Right cardiac atrium (tissue), 5 donors: ENCODE data around the gene CBLIF. TPM values are rescaled to one million over a fixed set of nuclear protein-coding genes. Genes with fewer than 3 reads are reported as not detected.

Source experiments
- ATAC-seq, 2 donors: fragments of 200-7000 bp; cut with Tn5 transposase; one replicate each; pipeline versions ENCODE4 v1.8.0 to v1.9.1; 2020; ENCODE audit warnings: moderate library complexity in 2 of 2, mild to moderate bottlenecking in 1 of 2
- DNase-seq, 3 donors: peaks; one replicate each; pipeline ENCODE4 v3.0.0-alpha.2; 2020
- H3K27ac ChIP-seq: one replicate; pipeline ENCODE4 v1.5.1; 2013; ENCODE audit warnings: mild to moderate bottlenecking, low read length, control low read depth, moderate library complexity
- H3K27me3 ChIP-seq: one replicate; pipeline ENCODE4 v1.6.1; 2013; ENCODE audit not compliant: control insufficient read depth, insufficient read depth
- H3K4me1 ChIP-seq: one replicate; pipeline ENCODE4 v1.6.1; 2013; ENCODE audit warnings: low read length; ENCODE audit not compliant: control insufficient read depth, insufficient read depth
- H3K4me3 ChIP-seq: one replicate; pipeline ENCODE4 v1.5.1; 2013; ENCODE audit warnings: low read length, control low read depth
- H3K9me3 ChIP-seq: one replicate; pipeline ENCODE4 v1.6.1; 2013; ENCODE audit warnings: low read length; ENCODE audit not compliant: control insufficient read depth
- WGBS: extraction: QIAGEN DNeasy Blood & Tissue Kit; methylation state at CpG from one replicate; pipeline ENCODE4 v1.1.7; 2013; 5-methylcytosine and 5-hydroxymethylcytosine counted together
- intact Hi-C, 4 donors: fragments of 100-400 bp; cut with DNase I; formaldehyde crosslinking; loops; one replicate each; pipeline versions ENCODE4 v1.11.0 to v1.14.0; 2022 to 2023
- polyA plus RNA-seq: library from polyadenylated mRNA; stranded (reverse); fragments of 200-250 nt; gene quantifications from one replicate; pipeline ENCODE4 v1.2.3, GENCODE V29; 2013
- total RNA-seq, 4 donors: library from RNA; stranded (reverse); fragmentation: NEBNext Ultra II Directional; extraction: Animal tissue kit (Norgen Biotek cat#: 25700); gene quantifications; one replicate each; pipeline ENCODE4 v1.2.1, GENCODE V29; 2021
- donor health status: healthy with polysubstance abuse.
- donor health status: DM: no; HTN: yes; CAD: no.
- donor health status: DM: no; HTN: no; CAD: no.
- donor health status: DM: no; HTN: yes; CAD: no; lungs with severe emphysema.
- donor health status: DM: yes; HTN: yes; CAD: no.

CBLIF gene
- total and polyA plus RNA-seq, 5 donors, result not detected

DNA sequence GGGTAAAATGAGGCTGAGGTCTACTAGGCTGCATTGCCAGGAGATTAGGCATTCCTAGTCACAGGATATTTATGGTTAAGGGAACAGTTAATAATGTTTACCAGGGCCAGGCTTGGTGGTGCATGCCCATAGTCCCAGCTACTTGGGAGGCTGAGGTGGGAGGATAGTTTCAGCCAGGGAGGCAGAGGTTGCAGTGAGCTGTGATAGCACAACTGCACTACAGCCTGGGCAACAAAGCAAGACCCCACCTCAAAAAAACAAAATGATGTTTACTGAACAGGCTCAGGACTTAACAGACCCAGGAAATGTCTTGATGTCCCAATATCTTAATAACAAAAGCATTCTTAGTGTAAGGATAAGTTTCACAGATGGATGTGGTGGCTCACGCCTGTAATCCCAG, 31.9 kb downstream of the CBLIF start:
- no peak for DNase-seq
- no peaks in the 10 kb centered on the region for H3K27me3 ChIP-seq
- WGBS, result 93% methylated on average over 1 of the region's 1 CpG
- H3K4me3 ChIP-seq, result no peak overlapping the region
- ATAC-seq, result no peak
- intact Hi-C loops, result no loop called here
- H3K9me3 ChIP-seq, result no peaks in the 10 kb centered on the region
- H3K4me1 ChIP-seq, result peaks cover 2% of the 10 kb centered on the region
- H3K27ac ChIP-seq, result no peak overlapping the region

DNA sequence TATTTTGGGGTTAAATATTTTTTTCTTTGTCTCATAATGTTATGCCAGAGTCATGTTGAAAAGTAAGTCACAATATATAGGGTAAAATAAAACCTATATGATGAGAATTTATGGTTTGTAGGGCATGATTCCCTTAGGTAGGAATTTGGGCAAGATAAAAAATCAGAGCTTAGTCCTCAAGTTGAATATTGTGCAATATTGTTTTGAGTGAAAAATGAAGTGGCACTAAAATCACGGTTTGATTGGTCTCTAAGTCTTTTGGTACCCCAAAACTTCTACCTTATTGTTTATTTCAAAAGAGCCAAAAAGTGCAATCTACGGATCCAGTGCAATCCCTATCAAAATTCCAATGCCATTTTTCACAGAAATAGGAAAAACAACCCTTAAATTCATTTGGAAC, 33.1 kb downstream of the CBLIF start:
- H3K9me3 ChIP-seq, result no peaks in the 10 kb centered on the region
- intact Hi-C loops, result no loop called here
- no peak for DNase-seq
- no peak for ATAC-seq
- no peak overlapping the region for H3K4me3 ChIP-seq
- peaks cover 2% of the 10 kb centered on the region for H3K4me1 ChIP-seq
- H3K27ac ChIP-seq, result no peak overlapping the region
- no peaks in the 10 kb centered on the region for H3K27me3 ChIP-seq
- WGBS, result 91% methylated on average over 2 of the region's 2 CpGs

DNA sequence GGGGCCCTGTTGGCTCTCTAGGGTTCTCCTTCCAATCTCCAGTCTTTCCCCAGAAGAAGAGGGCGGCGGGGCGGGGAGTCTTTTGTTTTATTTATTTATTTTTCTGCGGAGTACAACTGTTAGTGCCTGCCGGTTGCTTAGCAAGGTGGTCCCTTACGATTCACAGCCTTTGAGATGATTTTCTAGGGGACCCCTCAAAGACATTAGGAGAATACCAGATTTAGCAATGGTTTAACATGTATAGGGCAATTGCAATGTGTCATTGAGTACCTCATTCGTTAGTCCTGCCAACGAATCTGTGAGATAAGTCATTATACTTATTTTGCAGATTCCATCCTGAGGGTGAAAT, 34.4 kb downstream of the CBLIF start:
- WGBS, result 14% methylated on average over 8 of the region's 8 CpGs
- Histone ChIP-seq H3K27ac (no peak overlapping the region), H3K4me1 (peaks cover 2% of the 10 kb centered on the region), H3K27me3 (no peaks in the 10 kb centered on the region), H3K4me3 (peak overlapping the region; percentile 78), H3K9me3 (no peaks in the 10 kb centered on the region)
- no peak for DNase-seq
- intact Hi-C loops, result no loop called here
- no peak for ATAC-seq

- under 1% methylated on average over 54 of the region's 54 CpGs for WGBS
- intact Hi-C loops, result no loop called here
- Histone ChIP-seq H3K4me1 (peaks cover 2% of the 10 kb centered on the region), H3K9me3 (no peaks in the 10 kb centered on the region), H3K4me3 (peak within 1 kb of the TSS; percentile 78), H3K27me3 (no peaks in the 10 kb centered on the region), H3K27ac (peak within 1 kb of the TSS; percentile 76)
- DNase-seq (peak; percentile 87 to 94 (median 93)), ATAC-seq (peak; percentile 98)
Measured at GRCh38 chr11:59810189-59810910, 34.9 kb downstream of the CBLIF start, which contains the start of gene MRPL16. Gene MRPL16 (minus strand): TSS chr11:59810778. CDS start chr11:59810658, 120 bp downstream.

DNA sequence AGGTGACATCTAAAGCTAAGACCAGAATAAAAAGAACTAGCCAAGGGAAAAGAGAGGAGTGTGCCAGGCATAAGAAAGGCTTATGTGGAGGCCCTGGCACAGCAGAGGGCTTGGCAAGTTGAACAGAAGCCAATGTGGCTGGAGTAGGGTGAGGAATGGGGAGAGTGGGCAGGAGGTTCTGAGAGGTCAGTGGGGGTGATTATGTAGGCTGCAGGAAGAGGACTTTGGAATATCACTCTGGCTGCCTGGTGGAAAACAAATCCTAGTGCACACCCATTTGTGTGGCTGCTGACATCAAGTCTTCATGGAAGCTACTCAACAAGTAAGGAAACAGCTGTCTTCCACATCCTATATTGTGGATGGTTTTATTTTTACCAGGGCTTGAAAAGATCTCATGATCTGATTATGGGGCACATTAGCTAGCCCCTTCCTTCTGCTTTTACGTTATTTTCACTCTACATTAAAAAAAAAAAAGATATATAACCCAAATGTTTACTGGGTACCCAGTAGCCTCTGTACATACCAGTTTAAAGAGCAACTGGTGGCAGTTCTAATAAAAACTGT, 38.2 kb downstream of the CBLIF start:
- intact Hi-C loops, result loop anchor here in 1 of 4 donors (10.0 kb wide), 1 partner anchor 142 kb away; the partner anchor contains the start of gene PATL1
- WGBS, result 54% methylated on average over 1 of the region's 1 CpG

DNA sequence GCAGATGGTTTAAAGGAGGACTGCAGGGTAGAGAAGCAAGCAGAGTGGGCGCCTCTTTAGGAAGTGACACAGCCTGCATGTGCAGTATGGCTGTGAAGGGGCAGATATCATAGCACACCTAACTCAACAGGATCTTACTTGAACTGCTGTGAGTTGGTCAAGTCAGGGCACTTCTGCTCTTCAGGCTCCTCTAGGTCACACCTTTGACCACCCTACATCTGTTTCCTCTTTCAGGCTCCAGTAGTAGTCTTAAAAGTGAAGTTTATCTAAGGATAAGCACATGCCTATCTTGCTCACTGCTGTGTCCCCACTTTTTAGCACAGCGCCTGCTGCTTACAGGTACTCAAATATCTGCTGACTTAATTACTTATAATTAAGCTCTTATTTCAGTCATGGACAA, 41.2 kb downstream of the CBLIF start:
- H3K27me3 ChIP-seq, result no peaks in the 10 kb centered on the region
- H3K9me3 ChIP-seq, result no peaks in the 10 kb centered on the region
- 92% methylated on average over 2 of the region's 2 CpGs for WGBS
- ATAC-seq (no peak), DNase-seq (no peak)
- no peak overlapping the region for H3K27ac ChIP-seq
- no peaks in the 10 kb centered on the region for H3K4me1 ChIP-seq
- intact Hi-C loops, result loop anchor here in 2 of 4 donors (5.0 to 10.0 kb wide), 2 partner anchors 52 to 139 kb away; partner anchors contain the start of gene PATL1 (in 1 of the 2)
- no peak overlapping the region for H3K4me3 ChIP-seq

More for the DNA sequence above, 38.2 kb downstream of the CBLIF start:
- H3K27me3 ChIP-seq, result no peaks in the 10 kb centered on the region
- no peaks in the 10 kb centered on the region for H3K9me3 ChIP-seq
- ATAC-seq (no peak), DNase-seq (no peak)
- peaks cover 2% of the 10 kb centered on the region for H3K4me1 ChIP-seq
- H3K27ac ChIP-seq, result no peak overlapping the region
- H3K4me3 ChIP-seq, result no peak overlapping the region

DNA sequence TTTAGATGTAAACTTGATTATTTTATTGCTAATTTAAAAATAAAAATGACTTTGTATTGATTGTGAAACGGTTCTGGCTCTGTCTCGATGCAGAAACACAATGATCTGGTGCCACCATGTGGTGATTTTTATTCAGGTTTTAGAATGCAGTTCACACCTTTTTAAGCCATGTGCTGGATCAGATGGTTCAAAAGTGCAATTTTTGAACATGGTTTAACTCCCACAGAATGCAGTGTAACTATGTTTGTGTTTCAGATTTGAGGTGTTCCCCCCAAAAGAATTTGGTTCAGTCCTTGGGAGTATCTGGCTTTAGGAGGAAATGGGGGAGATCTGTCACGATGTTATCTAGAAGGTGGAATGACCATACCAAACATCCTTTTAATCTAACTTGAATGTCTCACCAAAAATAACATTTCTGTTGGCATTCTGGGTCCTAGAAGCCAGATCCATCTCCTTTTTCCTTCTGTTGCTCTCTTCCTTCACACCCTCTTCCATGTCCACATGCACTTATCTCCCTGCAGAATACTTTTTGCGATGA, 42.6 kb downstream of the CBLIF start:
- H3K4me3 ChIP-seq, result no peak overlapping the region
- DNase-seq (no peak), ATAC-seq (peak; percentile 74 to 77)
- H3K27me3 ChIP-seq, result no peaks in the 10 kb centered on the region
- intact Hi-C loops, result loop anchor here (1.0 to 10.0 kb wide), 4 partner anchors 48 to 138 kb away; partner anchors contain the start of genes STX3 (in 2 of the 4) and PATL1 (in 1 of the 4)
- H3K9me3 ChIP-seq, result no peaks in the 10 kb centered on the region
- no peak overlapping the region for H3K27ac ChIP-seq
- WGBS, result 46% methylated on average over 4 of the region's 4 CpGs
- no peaks in the 10 kb centered on the region for H3K4me1 ChIP-seq

- Histone ChIP-seq H3K4me3 (no peak overlapping the region), H3K27me3 (no peaks in the 10 kb centered on the region), H3K9me3 (no peaks in the 10 kb centered on the region), H3K27ac (peak overlapping the region; percentile 9), H3K4me1 (no peaks in the 10 kb centered on the region)
- peak in 2 of 3 donors; percentile 30 to 56 for DNase-seq
- peak; percentile 85 for ATAC-seq
- WGBS, result 31% methylated on average over 5 of the region's 5 CpGs
- intact Hi-C loops, result loop anchor here (1.0 to 10.0 kb wide), 4 partner anchors 47 to 137 kb away; partner anchors contain the start of genes STX3 (in 2 of the 4) and PATL1 (in 1 of the 4)
Measured at GRCh38 chr11:59801981-59802638, 43.2 kb downstream of the CBLIF start.

GRCh38 chr11:59801160-59801706, 44.1 kb downstream of the CBLIF start:
- WGBS, result 39% methylated on average over 2 of the region's 2 CpGs
- Histone ChIP-seq H3K27me3 (no peaks in the 10 kb centered on the region), H3K4me1 (no peaks in the 10 kb centered on the region), H3K9me3 (no peaks in the 10 kb centered on the region), H3K4me3 (no peak overlapping the region), H3K27ac (no peak overlapping the region)
- intact Hi-C loops, result loop anchor here in 2 of 4 donors (5.0 to 10.0 kb wide), 2 partner anchors 49 to 136 kb away; partner anchors contain the start of gene PATL1 (in 1 of the 2)
- DNase-seq, result no peak
- no peak for ATAC-seq

DNA sequence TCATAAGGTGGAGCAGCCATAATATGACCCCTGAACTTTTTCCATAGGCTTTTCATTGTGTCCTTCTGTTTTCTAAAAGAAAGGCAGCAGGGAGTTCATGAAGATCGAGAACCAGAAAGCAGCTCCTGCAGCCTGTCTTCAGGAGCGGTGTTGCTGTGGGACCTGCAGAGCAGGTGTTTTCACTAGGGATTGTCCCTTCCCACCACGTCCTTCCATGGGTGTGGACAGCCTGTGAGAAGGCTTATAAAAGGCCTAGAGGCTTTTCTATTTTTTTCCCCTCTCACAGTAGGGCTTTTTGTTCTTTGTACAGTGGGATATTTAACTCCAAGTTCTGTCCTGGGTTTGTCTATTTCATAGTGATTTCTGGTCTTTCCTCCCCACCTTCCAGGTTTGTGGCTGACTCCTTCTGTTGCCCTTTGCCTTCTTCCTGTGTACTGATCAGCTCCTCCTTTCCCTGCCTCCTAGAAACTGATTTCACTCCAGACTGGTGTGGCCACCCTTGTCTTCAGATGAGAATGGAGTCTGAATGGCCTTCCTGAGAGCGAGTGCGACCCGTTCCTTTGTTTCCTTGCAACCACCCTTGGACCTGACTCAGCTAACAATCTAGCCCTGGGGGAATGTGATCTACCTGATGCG, 44.8 kb downstream of the CBLIF start:
- Histone ChIP-seq H3K4me3 (no peak overlapping the region), H3K27ac (no peak overlapping the region), H3K27me3 (no peaks in the 10 kb centered on the region), H3K4me1 (no peaks in the 10 kb centered on the region), H3K9me3 (no peaks in the 10 kb centered on the region)
- intact Hi-C loops, result loop anchor here in 2 of 4 donors (5.0 to 10.0 kb wide), 2 partner anchors 48 to 136 kb away; partner anchors contain the start of gene PATL1 (in 1 of the 2)
- ATAC-seq (no peak), DNase-seq (no peak)
- 82% methylated on average over 7 of the region's 7 CpGs for WGBS
